Smooth muscle cell of the pulmonary artery (primary cell): ENCODE measurements around the gene LSM4. TPM values are rescaled to one million over a fixed set of nuclear protein-coding genes. Genes with fewer than 3 reads are reported as not detected.

Experiments
- total RNA-seq: library from RNA; depleted of rRNA; stranded (reverse); fragments of >200 nt; gene quantifications from 2 replicates; pipeline ENCODE4 v1.2.3, GENCODE V29; 2014

LSM4 gene
- total RNA-seq: 85.4 and 90.5 TPM in 2 replicates

DNA sequence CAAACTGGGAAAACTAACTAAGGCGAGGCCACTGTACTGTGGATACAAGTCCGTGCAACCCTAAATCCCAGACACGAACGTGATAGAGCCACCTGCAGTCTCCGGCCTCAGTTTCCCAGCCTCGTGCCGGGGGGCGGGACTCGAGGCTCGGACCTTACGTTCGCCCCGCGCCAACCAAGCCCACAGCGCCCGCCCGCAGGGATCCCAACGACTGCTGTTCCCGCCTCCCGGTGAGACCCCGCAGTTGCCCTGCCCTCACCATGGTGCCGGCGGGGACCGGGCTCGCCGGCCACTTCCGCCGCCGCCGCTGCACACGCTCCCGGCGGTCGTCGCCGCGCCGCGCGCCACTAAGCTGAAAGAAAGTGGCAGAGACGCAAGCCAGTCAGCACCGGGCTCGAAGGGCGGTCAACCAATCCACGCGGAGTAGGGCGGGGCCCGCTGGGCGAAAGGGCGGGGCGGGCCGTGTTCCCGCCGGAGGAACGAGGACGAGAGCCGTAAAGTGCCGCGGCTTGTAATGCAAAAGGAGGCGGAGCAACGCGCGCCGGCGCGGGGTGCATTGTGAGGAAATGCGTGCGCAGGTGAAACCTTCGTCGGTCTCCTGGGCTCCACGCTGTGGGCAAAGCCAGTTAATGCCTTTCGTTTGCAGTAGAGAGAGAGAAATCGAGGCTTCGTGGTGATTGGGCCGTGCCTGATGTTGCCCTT, at the start of gene LSM4:
TSS of gene LSM4 (minus strand) at position 318 of the 702 bp plus-strand sequence. CDS start at position 262, 56 bp downstream.

DNA sequence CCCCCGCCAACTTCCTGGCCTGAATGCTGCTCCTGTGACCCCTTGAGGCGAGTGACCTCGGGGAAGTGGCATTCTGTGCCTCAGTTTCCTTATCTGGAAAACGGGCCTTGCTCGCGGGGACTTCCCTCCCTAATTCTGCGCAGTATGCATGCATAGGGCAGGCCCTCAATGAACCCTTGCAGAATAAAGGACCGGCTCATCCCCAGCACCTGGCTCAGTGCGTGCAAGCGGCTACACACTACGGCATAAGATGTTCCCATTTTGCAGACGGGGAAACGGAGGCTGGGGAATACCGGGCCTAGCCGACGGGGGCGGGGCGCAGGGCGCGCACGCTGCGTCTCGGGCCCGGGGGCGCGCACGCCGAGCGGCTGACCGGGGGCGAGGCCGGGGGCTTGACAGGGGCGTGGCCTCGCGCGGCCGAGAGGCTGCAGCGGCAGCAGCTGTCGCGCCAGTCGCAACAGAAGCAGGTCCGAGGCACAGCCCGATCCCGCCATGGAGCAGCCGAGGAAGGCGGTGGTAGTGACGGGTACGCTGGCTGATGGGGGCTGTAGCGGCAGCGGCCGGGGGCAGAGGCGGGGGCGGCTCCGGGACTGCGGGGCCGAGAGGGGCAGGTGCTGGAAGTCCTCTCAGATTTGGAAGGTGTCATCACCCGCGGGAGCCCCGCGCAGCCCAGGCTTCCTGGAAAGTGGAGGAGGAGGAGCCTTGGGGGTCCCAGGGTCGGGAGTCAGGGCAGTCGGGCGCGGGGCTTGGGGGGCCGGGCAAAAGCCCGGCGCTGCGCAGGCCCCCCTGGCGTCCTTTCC, 17.5 kb upstream of the LSM4 start, which contains the start of gene PGPEP1:
TSS of gene PGPEP1 (plus strand) at position 409 of the 800 bp plus-strand sequence. CDS start at position 493, 84 bp downstream.

DNA sequence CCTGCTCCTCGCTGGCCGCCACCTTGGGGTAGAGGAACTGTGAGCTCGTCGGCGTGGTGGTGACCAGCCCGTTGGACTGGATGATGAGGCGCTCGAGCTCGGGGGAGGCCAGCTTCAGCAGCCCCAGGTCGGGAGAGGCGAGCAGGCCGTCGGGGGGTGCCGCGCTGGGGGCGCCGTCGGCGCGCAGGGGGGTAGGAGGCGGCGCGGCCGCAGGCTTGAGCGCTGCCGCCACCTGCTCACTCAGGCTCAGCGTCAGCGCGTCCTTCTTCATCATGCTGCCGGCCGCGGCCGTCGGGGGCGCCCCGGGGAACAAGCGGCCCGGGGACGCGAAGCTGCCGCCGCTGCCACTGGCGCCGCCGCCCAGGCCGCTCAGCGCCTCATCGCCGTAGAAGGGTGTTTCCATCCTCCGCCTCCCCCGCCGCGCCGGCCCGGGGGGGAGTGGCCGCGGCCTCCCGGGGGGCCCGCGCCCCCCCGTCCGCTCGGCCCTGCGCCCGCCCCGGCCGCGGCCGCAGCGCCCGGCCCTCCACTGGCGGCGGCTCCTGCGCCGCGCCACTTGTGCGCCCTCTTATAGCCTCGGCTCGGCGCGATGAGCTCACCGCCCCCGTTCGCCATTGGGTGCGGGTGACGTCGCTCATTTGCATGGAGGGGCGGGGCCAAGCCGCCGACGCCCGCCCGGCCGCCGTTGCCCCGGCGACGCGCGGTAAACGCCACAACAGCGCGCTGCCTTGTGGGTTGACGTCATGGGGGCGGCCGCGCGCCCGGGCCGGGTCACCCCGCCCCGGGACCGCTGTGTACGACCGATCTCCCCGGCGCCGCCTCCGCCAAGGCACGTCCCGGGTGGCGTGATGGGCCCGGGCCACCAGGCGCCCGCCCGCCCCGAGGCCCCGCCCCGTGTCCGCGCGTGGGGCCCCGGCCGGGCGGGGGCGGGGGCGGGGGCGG, 41.5 kb downstream of the LSM4 start, which contains the start of gene JUND:
TSS of gene JUND (minus strand) at position 541 of the 939 bp plus-strand sequence. CDS start at position 403, 138 bp downstream.

DNA sequence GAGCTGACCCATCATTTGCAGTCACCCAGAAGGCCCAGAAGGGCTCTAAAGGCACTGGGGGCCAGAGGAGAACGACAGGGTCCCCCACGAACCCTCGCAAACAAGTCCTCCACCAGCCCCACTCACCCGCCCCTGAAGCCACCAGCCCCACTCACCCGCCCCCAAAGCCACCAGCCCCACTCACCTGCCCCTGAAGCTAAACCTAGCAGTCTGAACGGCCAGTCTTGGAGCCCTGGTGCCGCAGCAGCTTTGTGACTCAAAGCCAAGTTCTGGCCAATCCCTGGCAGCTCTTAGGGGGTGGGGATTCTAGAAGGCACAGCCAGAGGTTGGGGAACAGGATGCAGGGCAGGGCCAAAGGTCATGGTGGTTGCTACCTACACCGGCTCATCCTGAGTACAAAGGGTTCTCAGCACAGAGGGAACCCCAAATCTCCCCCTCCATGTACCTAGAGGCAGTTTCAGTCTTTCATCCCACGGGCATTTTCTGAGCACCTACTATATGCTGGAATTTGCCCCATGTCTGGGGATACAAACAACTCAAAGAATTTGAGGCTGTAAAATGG, 48.6 kb downstream of the LSM4 start, which contains the start of gene IQCN:
TSS of gene IQCN (minus strand) at position 234 of the 562 bp plus-strand sequence. CDS start 4,974 bp downstream, outside the sequence.

Other genes starting within 250 kb of the LSM4 start
- 0.33 and 0.36 TPM in 2 replicates for gene IL12RB1, start 236.1 kb downstream of the LSM4 start, total RNA-seq
- gene MAST3, start 225.3 kb downstream of the LSM4 start, total RNA-seq: 8.4 and 8.5 TPM in 2 replicates
- 32.0 and 55.7 TPM in 2 replicates for gene PIK3R2, start 169.9 kb downstream of the LSM4 start, total RNA-seq
- 21.5 and 30.6 TPM in 2 replicates for gene IFI30, start 149.3 kb downstream of the LSM4 start, total RNA-seq
- 4.4 and 7.6 TPM in 2 replicates for gene MPV17L2, start 129.9 kb downstream of the LSM4 start, total RNA-seq
- 8.6 and 10.4 TPM in 2 replicates for gene RAB3A, start 119.0 kb downstream of the LSM4 start, total RNA-seq
- 4.5 and 21.3 TPM in 2 replicates for gene PDE4C, start 96.6 kb downstream of the LSM4 start, total RNA-seq
- 0.33 and 1.1 TPM in 2 replicates for gene IQCN, start 48.6 kb downstream of the LSM4 start, total RNA-seq
- 146 and 216 TPM in 2 replicates for gene JUND, start 41.5 kb downstream of the LSM4 start, total RNA-seq
- 53.4 and 53.7 TPM in 2 replicates for gene PGPEP1, start 17.5 kb upstream of the LSM4 start, total RNA-seq
- gene GDF15, start 63.1 kb upstream of the LSM4 start, total RNA-seq: 78.5 and 124 TPM in 2 replicates
- gene LRRC25, start 74.5 kb upstream of the LSM4 start, total RNA-seq: 0.07 TPM in 2 replicates
- 50.0 and 70.0 TPM in 2 replicates for gene SSBP4, start 96.3 kb upstream of the LSM4 start, total RNA-seq
- gene ISYNA1, start 115.1 kb upstream of the LSM4 start, total RNA-seq: 16.9 and 63.8 TPM in 2 replicates
- 15.2 and 15.3 TPM in 2 replicates for gene ELL, start 199.0 kb upstream of the LSM4 start, total RNA-seq
- gene FKBP8, start 220.5 kb upstream of the LSM4 start, total RNA-seq: 299 and 304 TPM in 2 replicates
- gene KXD1, start 234.8 kb upstream of the LSM4 start, total RNA-seq: 70.5 and 81.7 TPM in 2 replicates
- 599 and 748 TPM in 2 replicates for gene UBA52, start 248.8 kb upstream of the LSM4 start, total RNA-seq